GM19239 (cell line): ENCODE data around the gene STIP1.

Experiments
- DNase-seq: peaks from one replicate; pipeline ENCODE4 v3.0.0; 2011; ENCODE audit warnings: low spot score; ENCODE audit not compliant: insufficient read length
- FAIRE-seq: peaks from 2 replicates; lab custom pipeline; 2011; peaks lifted over from hg19 to GRCh38; lab: Jason Lieb, UNC

The STIP1 gene

GRCh38 chr11:64192434-64192833 lies 6.5 kb downstream of the STIP1 start:
- FAIRE-seq (no peak), DNase-seq (no peak)

DNA sequence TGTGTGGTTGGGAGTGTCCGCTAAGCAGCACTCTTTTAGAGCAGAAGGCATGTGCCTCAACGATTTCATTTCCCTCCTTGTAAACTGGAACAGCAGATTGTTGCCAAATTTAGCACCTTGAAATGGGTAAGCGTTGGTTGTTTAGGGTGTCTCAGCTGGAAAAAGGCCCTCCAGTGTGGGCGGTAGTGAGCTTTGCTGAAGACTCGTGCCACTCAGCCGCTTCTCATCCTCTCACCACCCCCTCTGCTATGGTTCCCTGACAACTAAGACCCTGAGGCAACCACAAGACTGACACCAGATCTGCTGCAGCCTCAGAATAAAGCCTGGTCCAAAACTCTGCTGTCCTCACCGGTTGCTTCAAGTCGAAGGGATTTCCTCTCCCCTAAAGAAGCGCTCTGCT lies 10.7 kb downstream of the STIP1 start:
- FAIRE-seq, result no peak
- DNase-seq, result no peak

GRCh38 chr11:64198511-64198910 lies 12.5 kb downstream of the STIP1 start:
- DNase-seq (no peak), FAIRE-seq (no peak)

- DNase-seq (no peak), FAIRE-seq (no peak)
Measured at GRCh38 chr11:64201543-64201942, 15.6 kb downstream of the STIP1 start.

GRCh38 chr11:64202992-64203391 lies 17.0 kb downstream of the STIP1 start:
- FAIRE-seq (no peak), DNase-seq (no peak)

DNA sequence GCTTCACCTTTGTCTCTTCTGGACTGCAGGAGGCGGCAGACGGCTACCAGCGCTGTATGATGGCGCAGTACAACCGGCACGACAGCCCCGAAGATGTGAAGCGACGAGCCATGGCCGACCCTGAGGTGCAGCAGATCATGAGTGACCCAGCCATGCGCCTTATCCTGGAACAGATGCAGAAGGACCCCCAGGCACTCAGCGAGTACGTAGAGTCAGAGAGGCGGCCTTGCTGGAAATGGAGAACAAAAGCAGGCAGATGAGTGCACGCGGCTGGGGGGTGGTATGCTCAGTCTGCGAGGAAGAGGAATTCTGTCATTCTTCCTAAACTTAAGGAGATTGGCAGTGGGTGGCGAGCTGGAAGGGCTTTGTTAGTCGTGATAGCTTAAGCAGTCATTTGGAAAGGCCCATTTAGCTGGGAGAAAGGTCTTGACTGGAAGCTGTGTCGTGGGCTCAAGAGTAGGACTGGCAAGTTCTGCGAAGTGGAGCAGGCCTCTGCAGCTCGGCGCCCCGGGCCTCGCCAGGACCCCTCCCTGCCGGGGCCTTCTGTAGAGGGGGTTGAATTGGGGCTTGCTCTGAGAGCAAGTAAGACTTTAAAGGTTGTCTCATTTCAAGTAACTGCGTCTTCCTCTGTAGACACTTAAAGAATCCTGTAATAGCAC lies 17.6 kb downstream of the STIP1 start:
- FAIRE-seq, result no peak
- no peak for DNase-seq

GRCh38 chr11:64204080-64204440 lies 18.1 kb downstream of the STIP1 start:
- no peak for FAIRE-seq
- DNase-seq, result no peak

DNA sequence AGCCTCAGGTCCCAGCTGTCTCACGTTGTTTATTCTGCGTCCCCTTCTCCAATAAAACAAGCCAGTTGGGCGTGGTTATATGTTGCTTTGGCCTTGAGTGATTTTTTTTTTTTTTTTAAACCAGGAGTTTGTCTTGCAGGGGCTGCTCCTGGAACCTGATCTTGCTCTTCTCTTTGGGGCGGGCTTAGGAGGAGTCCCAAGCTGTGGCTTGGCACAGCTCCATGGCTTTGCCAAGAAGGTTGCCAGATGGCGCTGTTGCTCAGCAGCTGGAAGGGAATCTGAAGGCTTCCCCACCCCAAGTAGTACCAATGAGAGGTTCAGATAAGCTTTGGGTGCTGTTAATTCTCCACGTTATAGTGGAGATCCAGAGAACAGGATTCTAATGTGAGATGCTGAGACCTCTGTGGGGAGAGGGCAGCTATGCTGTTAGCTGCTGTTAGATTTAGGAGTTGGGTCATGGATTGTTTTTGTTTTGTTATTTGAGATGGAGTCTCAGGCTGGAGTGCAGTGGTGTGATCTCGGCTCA lies 18.6 kb downstream of the STIP1 start:
- FAIRE-seq, result no peak

GRCh38 chr11:64206457-64207255 lies 20.7 kb downstream of the STIP1 start, which contains the start of gene FERMT3:
FERMT3 (plus strand) TSS chr11:64206721; CDS start chr11:64207365, 644 bp downstream.
- peak; percentile 89 for FAIRE-seq
- peak; percentile 68 for DNase-seq

More for the DNA sequence above, 18.6 kb downstream of the STIP1 start:
- peak; percentile 74 for DNase-seq

DNA sequence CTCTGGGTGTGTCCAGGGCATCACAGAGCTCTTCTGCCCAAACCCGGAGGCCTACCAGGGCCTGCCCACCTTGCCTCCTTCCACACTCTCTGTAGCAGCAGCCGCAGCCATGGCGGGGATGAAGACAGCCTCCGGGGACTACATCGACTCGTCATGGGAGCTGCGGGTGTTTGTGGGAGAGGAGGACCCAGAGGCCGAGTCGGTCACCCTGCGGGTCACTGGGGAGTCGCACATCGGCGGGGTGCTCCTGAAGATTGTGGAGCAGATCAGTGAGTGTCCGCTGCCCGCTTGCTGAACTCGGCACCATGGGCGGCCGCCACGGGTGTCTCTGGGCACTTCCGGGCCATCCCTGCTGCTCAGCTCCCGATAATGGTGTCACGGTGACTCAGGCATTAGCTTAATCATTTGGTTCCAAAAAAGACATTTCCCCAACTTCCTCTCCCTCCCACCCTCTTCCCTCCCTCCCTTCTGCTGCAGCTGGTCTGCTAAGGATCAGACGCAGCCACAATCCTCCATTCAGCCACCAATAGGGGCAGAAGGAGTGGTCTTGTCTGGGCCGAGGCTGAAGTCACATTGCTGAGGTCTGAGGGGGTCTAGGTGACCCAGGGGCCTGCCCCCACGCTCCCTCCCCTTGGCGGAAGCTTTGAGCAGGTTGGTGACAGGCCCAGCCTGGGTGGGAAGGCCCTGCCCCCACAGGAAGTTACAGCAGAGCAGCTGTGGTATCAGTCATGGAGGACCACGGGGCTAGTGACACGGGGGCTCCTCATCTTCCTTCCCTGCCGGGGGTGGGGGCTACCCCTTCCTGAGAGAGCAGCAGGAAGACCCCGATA lies 21.5 kb downstream of the STIP1 start:
- peak; percentile 90 for FAIRE-seq
- peak; percentile 97 for DNase-seq

DNA sequence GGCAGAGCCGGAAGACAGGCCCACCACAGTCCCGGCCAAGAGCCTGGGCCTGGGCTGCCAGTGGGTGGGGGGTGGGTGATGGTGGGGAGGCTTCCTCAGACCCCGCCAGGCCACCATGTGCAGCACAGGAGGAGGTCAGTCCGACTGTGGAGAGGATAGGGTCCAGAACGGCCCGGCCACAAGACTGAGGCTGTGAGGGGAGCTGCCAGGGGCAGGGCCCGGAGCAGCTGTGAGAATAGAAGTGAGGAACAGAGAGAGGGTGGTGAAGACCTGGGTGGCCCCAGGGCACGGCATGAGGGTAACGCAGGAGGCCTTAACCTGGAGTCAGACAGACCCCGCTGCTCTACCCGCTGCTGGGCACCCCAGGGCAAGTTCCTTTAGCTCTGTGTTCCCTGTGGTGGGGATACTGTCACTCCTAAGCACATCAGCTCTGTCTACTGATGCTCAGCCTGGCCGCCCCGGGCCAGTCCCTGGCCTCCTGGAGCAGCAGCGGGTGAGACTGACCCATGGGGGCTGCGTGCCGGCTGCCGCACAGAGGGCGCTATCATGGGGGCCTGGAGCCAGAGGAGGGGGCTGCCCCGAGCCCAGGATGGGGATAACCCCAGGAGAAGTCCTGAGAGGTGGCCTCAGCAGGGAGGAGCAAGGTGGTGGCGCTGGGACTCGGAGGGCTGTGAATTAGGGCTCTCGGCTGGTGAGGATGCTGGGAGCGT lies 22.3 kb downstream of the STIP1 start:
- no peak for DNase-seq
- no peak for FAIRE-seq

GRCh38 chr11:64208796-64209562 lies 23.0 kb downstream of the STIP1 start:
- DNase-seq (no peak), FAIRE-seq (no peak)

GRCh38 chr11:64209563-64209843 lies 23.5 kb downstream of the STIP1 start:
- FAIRE-seq, result no peak
- no peak for DNase-seq

GRCh38 chr11:64210301-64211020 lies 24.5 kb downstream of the STIP1 start:
- no peak for DNase-seq
- FAIRE-seq, result no peak

DNA sequence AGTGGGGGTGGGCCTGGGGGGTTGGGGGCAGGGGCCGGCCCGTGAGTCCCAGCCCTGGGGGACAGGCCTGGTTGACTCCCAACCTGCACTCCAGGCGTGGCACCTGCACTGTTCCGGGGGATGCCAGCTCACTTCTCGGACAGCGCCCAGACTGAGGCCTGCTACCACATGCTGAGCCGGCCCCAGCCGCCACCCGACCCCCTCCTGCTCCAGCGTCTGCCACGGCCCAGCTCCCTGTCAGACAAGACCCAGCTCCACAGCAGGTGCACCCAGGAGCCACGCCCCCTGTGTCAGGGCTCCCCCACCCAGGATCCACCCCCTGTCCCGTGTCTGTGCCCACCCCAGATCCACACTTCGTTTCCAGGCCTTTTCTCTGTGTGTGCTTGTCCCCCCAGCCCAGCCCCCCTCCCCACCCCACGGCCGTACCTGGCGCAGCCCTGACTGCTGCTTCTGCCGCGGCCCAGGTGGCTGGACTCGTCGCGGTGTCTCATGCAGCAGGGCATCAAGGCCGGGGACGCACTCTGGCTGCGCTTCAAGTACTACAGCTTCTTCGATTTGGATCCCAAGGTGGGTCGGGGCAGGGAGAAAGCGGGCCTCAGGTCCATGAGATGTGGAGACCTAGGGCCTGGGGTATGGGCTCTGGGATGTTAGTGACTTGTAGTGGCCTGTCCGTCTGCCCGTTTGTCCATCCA lies 25.4 kb downstream of the STIP1 start:
- FAIRE-seq, result no peak
- no peak for DNase-seq

GRCh38 chr11:64216879-64217278 lies 30.9 kb downstream of the STIP1 start:
- FAIRE-seq (no peak), DNase-seq (no peak)

- DNase-seq, result no peak
- FAIRE-seq, result no peak
Measured at GRCh38 chr11:64218628-64219353, 32.8 kb downstream of the STIP1 start.

DNA sequence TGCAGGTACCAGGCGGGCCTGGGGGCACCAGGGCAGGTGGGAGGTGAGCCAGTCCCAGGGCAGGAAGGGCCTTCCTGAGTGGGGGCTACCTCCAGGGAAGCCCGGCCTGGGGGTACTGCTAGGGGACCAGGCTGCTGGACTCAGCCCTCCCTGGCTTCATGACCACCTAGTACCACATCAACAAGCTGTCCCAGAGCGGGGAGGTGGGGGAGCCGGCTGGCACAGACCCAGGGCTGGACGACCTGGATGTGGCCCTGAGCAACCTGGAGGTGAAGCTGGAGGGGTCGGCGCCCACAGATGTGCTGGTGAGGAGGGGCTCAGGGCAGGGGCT lies 33.3 kb downstream of the STIP1 start:
- FAIRE-seq, result no peak

More for the DNA sequence above, 33.3 kb downstream of the STIP1 start:
- no peak for DNase-seq
